Naive thymus-derived CD4-positive, alpha-beta T cell (primary cell): Measurements from ENCODE around the gene NIM1K. TPM values are rescaled to one million over a fixed set of nuclear protein-coding genes. Genes with fewer than 3 reads are reported as not detected.

Source experiments
- ATAC-seq: fragments of 150-1000 bp; cut with Tn5 transposase; 2 replicates; pipeline ENCODE4 v1.10.0; 2021; ENCODE audit warnings: mild to moderate bottlenecking, moderate library complexity
- CTCF ChIA-PET: fragments of 350-600 bp; sonication (Branson Sonifier 250); formaldehyde crosslinking; loops from one replicate; lab custom pipeline; 2021; ENCODE audit warnings: antibody characterized with exemption; lab: Charles Lee
- POLR2A ChIA-PET: fragments of 350-600 bp; sonication (Branson Sonifier 250); formaldehyde crosslinking; loops from one replicate; lab custom pipeline; 2021; ENCODE audit warnings: antibody characterized with exemption, inconsistent platforms; lab: Charles Lee
- DNase-seq, 9 donors: peaks; one replicate each; pipeline versions ENCODE4 v3.0.0 to v3.0.0-alpha.2; 2020 to 2022; ENCODE audit warnings: mixed read lengths in 1 of 9
- H3K27ac ChIP-seq: one replicate; pipeline ENCODE4 v1.7.0; 2013; ENCODE audit warnings: mild to moderate bottlenecking, low read depth, low read length, moderate library complexity
- H3K27me3 ChIP-seq, 2 donors: one replicate each; pipeline ENCODE4 v1.7.0; 2013; ENCODE audit warnings: low read length in 2 of 2, mild to moderate bottlenecking in 2 of 2, moderate library complexity in 2 of 2; ENCODE audit not compliant: control insufficient read depth in 2 of 2, insufficient read depth in 2 of 2
- H3K36me3 ChIP-seq, 3 experiments: 1 replicate in 2 of 3; 2 replicates in 1 of 3; pipeline ENCODE4 v1.7.0; 2013; ENCODE audit warnings: low read length in 3 of 3, mild to moderate bottlenecking in 3 of 3, moderate library complexity in 1 of 3; ENCODE audit not compliant: insufficient read depth in 3 of 3, control insufficient read depth in 2 of 3
- H3K4me1 ChIP-seq, 2 donors: one replicate each; pipeline ENCODE4 v1.7.0; 2013; ENCODE audit warnings: low read length in 2 of 2, mild to moderate bottlenecking in 2 of 2, moderate library complexity in 1 of 2; ENCODE audit not compliant: control insufficient read depth in 2 of 2, insufficient read depth in 2 of 2
- H3K4me3 ChIP-seq: 2 replicates; pipeline ENCODE4 v1.7.0; 2013; ENCODE audit warnings: mild to moderate bottlenecking, low read length
- H3K9me3 ChIP-seq, 3 experiments: 1 replicate in 2 of 3; 2 replicates in 1 of 3; pipeline ENCODE4 v1.7.0; 2013; ENCODE audit warnings: low read length in 3 of 3; ENCODE audit not compliant: control insufficient read depth in 2 of 3
- H3K27ac Mint-ChIP-seq, 9 donors: one replicate each; pipeline ENCODE4 v1.8.0; 2020 to 2022; ENCODE audit warnings: mixed read lengths in 9 of 9, mild to moderate bottlenecking in 8 of 9, moderate library complexity in 5 of 9, inconsistent platforms in 2 of 9
- H3K27me3 Mint-ChIP-seq, 5 donors: one replicate each; pipeline ENCODE4 v1.8.0; 2021 to 2022; ENCODE audit warnings: mixed read lengths in 5 of 5, mild to moderate bottlenecking in 1 of 5
- H3K36me3 Mint-ChIP-seq, 5 donors: one replicate each; pipeline ENCODE4 v1.8.0; 2020 to 2022; ENCODE audit warnings: mixed read lengths in 5 of 5, mild to moderate bottlenecking in 3 of 5, inconsistent platforms in 1 of 5
- H3K4me1 Mint-ChIP-seq, 7 donors: one replicate each; pipeline ENCODE4 v1.8.0; 2020 to 2022; ENCODE audit warnings: mixed read lengths in 7 of 7, mild to moderate bottlenecking in 3 of 7, inconsistent platforms in 1 of 7
- H3K4me3 Mint-ChIP-seq, 10 donors: one replicate each; pipeline ENCODE4 v1.8.0; 2020 to 2022; ENCODE audit warnings: mild to moderate bottlenecking in 10 of 10, mixed read lengths in 10 of 10, moderate library complexity in 6 of 10, inconsistent platforms in 2 of 10
- H3K9me3 Mint-ChIP-seq, 11 donors: one replicate each; pipeline ENCODE4 v1.8.0; 2020 to 2022; ENCODE audit warnings: mixed read lengths in 11 of 11, mild to moderate bottlenecking in 4 of 11, inconsistent platforms in 1 of 11, moderate library complexity in 1 of 11
- intact Hi-C, 2 donors: fragments of 100-400 bp; cut with micrococcal nuclease; formaldehyde crosslinking; loops; one replicate each; pipeline ENCODE4 v1.15.1; 2023
- polyA plus RNA-seq, 2 donors: library from polyadenylated mRNA; unstranded; fragments of 300-500 nt; fragmentation: Illumina TruSeq; gene quantifications; one replicate each; pipeline ENCODE4 v1.2.3, GENCODE V29; 2021
- total RNA-seq, 6 experiments: library from RNA in 5 of 6; stranded (reverse) in 5 of 6; gene quantifications; 1 replicate in 5 of 6; 2 replicates in 1 of 6; pipeline ENCODE4 v1.2.3 and lab custom pipeline; 2021 to 2026

NIM1K gene
- total and polyA plus RNA-seq, 7 experiments from 2014 or later: 0.18 to 0.97 (median 0.49) TPM

DNA sequence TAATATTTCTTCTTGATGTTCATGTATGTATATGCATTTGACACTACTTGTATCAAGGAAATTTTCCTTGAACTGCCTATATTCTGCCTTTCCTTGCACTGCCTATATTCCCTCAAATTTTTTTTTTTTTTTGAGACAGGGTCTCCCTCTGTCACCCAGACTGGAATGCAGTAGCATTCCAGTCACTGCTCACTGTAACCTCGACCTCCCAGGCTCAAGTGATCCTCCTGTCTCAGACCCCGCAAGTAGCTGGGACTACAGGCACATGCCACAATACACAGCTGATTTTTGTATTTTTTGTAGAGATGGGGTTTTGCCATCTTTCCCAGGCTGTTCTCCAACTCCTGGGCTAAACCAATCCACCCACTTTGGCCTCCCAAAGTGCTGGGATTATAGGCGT is 117.1 kb downstream of the NIM1K start:
- peaks cover 0 to 2% (median 0%) of the 10 kb centered on the region in 5 donors for H3K27me3 Mint-ChIP-seq
- peak overlapping the region in 2 of 9 donors; percentile 16 to 20 for H3K27ac Mint-ChIP-seq
- ChIA-PET CTCF (interaction anchor here (0.6 to 1.5 kb wide), 2 partner anchors 146 to 203 kb away, joined by 3 read pairs; no protein-coding TSS in a partner anchor), POLR2A (no interaction called here)
- H3K36me3 Mint-ChIP-seq: peaks cover 0 to 17% (median 0%) of the 10 kb centered on the region in 5 donors
- peaks cover 12 to 19% of the 10 kb centered on the region in 2 donors for H3K4me1 ChIP-seq
- H3K9me3 Mint-ChIP-seq: peaks cover 0 to 3% (median 0%) of the 10 kb centered on the region in 11 donors
- no peak for ATAC-seq
- no peak overlapping the region for H3K27ac ChIP-seq
- no peaks in the 10 kb centered on the region for H3K9me3 ChIP-seq
- H3K36me3 ChIP-seq: peaks cover 0 to 5% (median 0%) of the 10 kb centered on the region in 3 experiments
- no peak for DNase-seq
- H3K4me1 Mint-ChIP-seq: peaks cover 20 to 79% (median 50%) of the 10 kb centered on the region in 7 donors
- intact Hi-C loops: no loop called here
- H3K4me3 ChIP-seq: no peak overlapping the region
- H3K27me3 ChIP-seq: no peaks in the 10 kb centered on the region
- peak overlapping the region in 1 of 10 donors; percentile 21 for H3K4me3 Mint-ChIP-seq

DNA sequence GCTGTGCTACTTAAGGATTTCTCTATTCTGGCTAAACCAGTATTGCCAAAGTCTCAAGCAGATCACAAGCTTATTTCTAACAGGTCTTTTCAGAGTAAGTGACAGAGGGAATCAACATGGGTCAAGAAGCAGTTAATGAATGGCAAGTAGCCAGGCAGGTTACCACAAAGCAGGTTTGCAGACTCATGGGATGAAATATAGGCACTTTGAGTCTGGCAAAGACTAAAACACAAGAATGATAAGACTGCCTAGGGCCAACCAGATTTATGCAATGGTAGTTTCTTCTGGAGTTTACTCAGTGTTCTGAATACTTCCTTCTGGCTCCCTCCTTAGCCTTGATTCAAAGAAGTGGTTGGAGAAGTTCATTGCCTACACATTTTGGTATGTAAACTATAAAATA is 117.6 kb downstream of the NIM1K start:
- ChIA-PET POLR2A (no interaction called here), CTCF (no interaction called here)
- Histone ChIP-seq H3K36me3 (peaks cover 0 to 5% (median 0%) of the 10 kb centered on the region in 3 experiments), H3K27ac (no peak overlapping the region), H3K27me3 (no peaks in the 10 kb centered on the region), H3K4me3 (no peak overlapping the region), H3K4me1 (peaks cover 12 to 14% of the 10 kb centered on the region in 2 donors), H3K9me3 (no peaks in the 10 kb centered on the region)
- H3K27ac Mint-ChIP-seq: peak overlapping the region in 1 of 9 donors; percentile 20
- peaks cover 0 to 17% (median 0%) of the 10 kb centered on the region in 5 donors for H3K36me3 Mint-ChIP-seq
- intact Hi-C loops: loop anchor here (5.0 to 10.0 kb wide), 4 partner anchors 115 to 1405 kb away; partner anchors contain the start of genes FBXO4 (in 1 of the 2), NIM1K (in 1 of the 2), NNT (in 1 of the 2) and RIMOC1 (in 1 of the 2)
- peaks cover 19 to 79% (median 45%) of the 10 kb centered on the region in 7 donors for H3K4me1 Mint-ChIP-seq
- peak overlapping the region in 2 of 10 donors; percentile 21 to 42 for H3K4me3 Mint-ChIP-seq
- H3K9me3 Mint-ChIP-seq: peaks cover 0 to 7% (median 0%) of the 10 kb centered on the region in 11 donors
- H3K27me3 Mint-ChIP-seq: peaks cover 0 to 2% (median 0%) of the 10 kb centered on the region in 5 donors
- ATAC-seq (no peak), DNase-seq (no peak)

DNA sequence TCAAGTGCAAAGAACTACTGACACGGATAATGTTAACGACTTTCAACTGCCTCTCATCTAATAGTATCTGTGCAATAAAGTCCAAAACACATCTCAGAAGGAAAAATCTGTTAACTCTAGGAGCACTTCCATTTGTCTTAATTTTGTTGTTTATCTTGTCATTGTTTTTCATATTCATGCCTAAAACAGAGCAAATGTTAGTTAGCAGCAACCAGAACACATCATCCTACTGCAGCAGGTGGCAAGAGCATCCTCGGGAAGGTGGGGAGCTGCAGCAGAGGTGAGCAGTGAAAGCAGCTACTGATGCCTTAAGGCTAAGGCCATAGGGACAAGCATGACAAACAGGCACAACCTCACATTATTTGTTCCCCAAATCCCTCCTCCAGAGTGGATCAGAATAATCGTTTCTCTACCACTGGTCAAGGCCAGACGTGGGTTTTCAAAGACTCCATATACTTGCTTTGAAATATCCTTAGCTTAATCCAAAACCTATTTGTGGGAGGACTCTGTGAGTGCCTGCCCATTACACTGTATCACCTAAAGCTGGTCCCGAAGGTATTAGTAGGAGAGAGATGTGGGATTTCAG is 120.1 kb downstream of the NIM1K start:
- peaks cover 0 to 10% (median 0%) of the 10 kb centered on the region in 11 donors for H3K9me3 Mint-ChIP-seq
- Histone ChIP-seq H3K27me3 (no peaks in the 10 kb centered on the region), H3K9me3 (no peaks in the 10 kb centered on the region), H3K4me3 (peak overlapping the region; percentile 89), H3K27ac (peak overlapping the region; percentile 95), H3K4me1 (peaks cover 9 to 12% of the 10 kb centered on the region in 2 donors), H3K36me3 (peaks cover 0 to 5% (median 0%) of the 10 kb centered on the region in 3 experiments)
- intact Hi-C loops: loop anchor here (2.0 to 10.0 kb wide), 11 partner anchors 77 to 1441 kb away; partner anchors contain the start of genes FBXO4 (in 1 of the 2), NIM1K (in 1 of the 2), NNT (in 1 of the 2) and OXCT1 (in 1 of the 2)
- peak overlapping the region; percentile 82 to 99 (median 94) for H3K4me3 Mint-ChIP-seq
- DNase-seq (no peak), ATAC-seq (no peak)
- H3K27me3 Mint-ChIP-seq: peaks cover 0 to 2% (median 0%) of the 10 kb centered on the region in 5 donors
- peak overlapping the region; percentile 66 to 98 (median 94) for H3K27ac Mint-ChIP-seq
- peaks cover 0 to 26% (median 0%) of the 10 kb centered on the region in 5 donors for H3K36me3 Mint-ChIP-seq
- ChIA-PET POLR2A (interaction anchor here (0.6 to 4.8 kb wide), 21 partner anchors 8 to 1441 kb away, joined by 3 to 82 read pairs (median 8); partner anchors contain the start of genes RIMOC1, TMEM267 and ZNF131), CTCF (interaction anchor here (0.6 to 2.2 kb wide), 6 partner anchors 78 to 274 kb away, joined by 3 to 5 read pairs (median 4); partner anchors contain the start of genes TMEM267 and ZNF131)
- peaks cover 19 to 71% (median 39%) of the 10 kb centered on the region in 7 donors for H3K4me1 Mint-ChIP-seq

DNA sequence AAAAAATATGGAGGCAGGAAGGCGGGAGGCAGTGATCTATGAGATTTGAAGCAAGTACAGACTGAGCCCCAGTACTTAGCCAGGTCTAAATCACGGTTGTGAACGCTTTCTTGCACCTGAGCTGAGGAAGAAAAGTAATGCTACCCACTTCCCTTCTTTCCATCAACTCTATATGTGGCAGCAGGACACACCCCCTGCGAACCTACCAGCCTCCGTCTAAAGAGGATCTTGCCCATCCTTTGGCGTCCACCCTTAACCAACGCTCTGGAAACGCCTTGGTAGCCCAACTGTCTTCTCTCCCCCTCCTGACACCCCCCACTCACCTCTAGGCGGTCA is 120.6 kb downstream of the NIM1K start:
- H3K27ac ChIP-seq: peak overlapping the region; percentile 95
- Mint-ChIP-seq H3K27ac (peak overlapping the region; percentile 81 to 98 (median 94)), H3K4me3 (peak overlapping the region; percentile 82 to 99 (median 94)), H3K27me3 (peaks cover 0 to 2% (median 0%) of the 10 kb centered on the region in 5 donors), H3K9me3 (peaks cover 0 to 10% (median 0%) of the 10 kb centered on the region in 11 donors), H3K36me3 (peaks cover 0 to 26% (median 0%) of the 10 kb centered on the region in 5 donors), H3K4me1 (peaks cover 19 to 69% (median 39%) of the 10 kb centered on the region in 7 donors)
- intact Hi-C loops: loop anchor here (1.0 to 10.0 kb wide), 33 partner anchors 8 to 1496 kb away; partner anchors contain the start of genes C5orf34 (in 2 of the 2), NNT (in 2 of the 2), OXCT1 (in 2 of the 2) and RIMOC1 (in 2 of the 2)
- ATAC-seq: no peak
- no peaks in the 10 kb centered on the region for H3K27me3 ChIP-seq
- CTCF ChIA-PET: interaction anchor here (0.8 to 2.2 kb wide), 8 partner anchors 13 to 404 kb away, joined by 3 to 6 read pairs (median 4); partner anchors contain the start of genes TMEM267 and ZNF131
- peaks cover 9 to 12% of the 10 kb centered on the region in 2 donors for H3K4me1 ChIP-seq
- no peaks in the 10 kb centered on the region for H3K9me3 ChIP-seq
- peaks cover 0 to 5% (median 0%) of the 10 kb centered on the region in 3 experiments for H3K36me3 ChIP-seq
- peak overlapping the region; percentile 89 for H3K4me3 ChIP-seq
- DNase-seq: no peak
- POLR2A ChIA-PET: interaction anchor here (0.6 to 4.8 kb wide), 20 partner anchors 9 to 403 kb away, joined by 3 to 82 read pairs (median 8); partner anchors contain the start of genes TMEM267 and ZNF131

DNA sequence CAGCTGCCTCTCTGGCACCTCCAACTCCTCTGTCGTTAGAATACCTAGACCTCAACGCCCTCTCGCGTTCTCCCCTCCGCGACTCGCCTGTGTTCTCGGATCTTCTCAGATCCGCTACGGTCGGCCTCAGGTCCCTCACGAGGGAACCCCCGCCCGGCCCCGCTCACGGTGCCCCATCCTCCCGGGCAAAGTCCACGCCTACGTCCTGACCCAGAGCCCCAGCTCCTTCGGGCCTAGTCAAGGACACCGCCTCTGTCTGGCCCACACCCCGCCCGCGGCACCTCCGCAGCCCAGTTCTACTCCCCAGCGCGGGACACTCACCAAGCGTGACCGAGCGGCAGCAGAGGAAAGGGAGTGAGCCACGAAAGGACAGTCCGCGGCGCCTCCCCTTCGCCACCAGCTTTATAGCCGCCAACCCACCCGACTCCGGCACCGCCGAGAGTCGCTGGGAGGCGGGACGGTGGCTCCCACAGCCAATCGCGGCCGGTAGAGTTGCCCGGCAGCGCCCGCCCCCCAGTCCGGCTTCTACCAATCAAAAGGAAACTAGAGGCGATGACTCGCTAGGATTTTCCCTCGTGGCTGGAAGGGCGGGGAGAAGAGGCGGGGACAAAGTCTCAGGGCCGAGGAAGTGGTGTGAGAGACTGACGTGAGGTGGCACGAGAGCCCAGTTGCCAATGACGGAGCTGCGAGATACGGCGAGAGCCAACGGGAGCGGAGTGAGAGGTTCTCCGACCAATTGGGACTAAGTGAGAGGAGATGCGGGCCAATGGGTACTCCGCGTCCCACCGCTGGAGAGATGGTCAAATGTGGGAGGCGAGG is 121.2 kb downstream of the NIM1K start, which contains the start of gene HMGCS1:
HMGCS1 (minus strand) TSS at position 378 of the 819 bp plus-strand sequence. CDS start 14,447 bp downstream, outside the sequence.
- POLR2A ChIA-PET: interaction anchor here (0.6 to 4.8 kb wide), 24 partner anchors 9 to 543 kb away, joined by 3 to 82 read pairs (median 5); partner anchors contain the start of genes C5orf34, TMEM267 and ZNF131
- peaks cover 19 to 63% (median 39%) of the 10 kb centered on the region in 7 donors for H3K4me1 Mint-ChIP-seq

More for the DNA sequence above, 121.2 kb downstream of the NIM1K start, which contains the start of gene HMGCS1:
- ATAC-seq (peak; percentile 93), DNase-seq (peak; percentile 94 to 99 (median 99))
- H3K27ac ChIP-seq: peak within 1 kb of the TSS; percentile 95
- Mint-ChIP-seq H3K9me3 (peaks cover 0 to 10% (median 0%) of the 10 kb centered on the region in 11 donors), H3K36me3 (peaks cover 0 to 26% (median 0%) of the 10 kb centered on the region in 5 donors), H3K4me3 (peak within 1 kb of the TSS; percentile 82 to 99 (median 94)), H3K27ac (peak within 1 kb of the TSS; percentile 81 to 98 (median 94)), H3K27me3 (peaks cover 0 to 2% (median 0%) of the 10 kb centered on the region in 5 donors)
- no peaks in the 10 kb centered on the region for H3K9me3 ChIP-seq
- H3K36me3 ChIP-seq: peaks cover 0 to 5% (median 0%) of the 10 kb centered on the region in 3 experiments
- CTCF ChIA-PET: interaction anchor here (0.8 to 2.2 kb wide), 9 partner anchors 14 to 404 kb away, joined by 3 to 6 read pairs (median 4); partner anchors contain the start of genes TMEM267 and ZNF131
- peaks cover 9 to 12% of the 10 kb centered on the region in 2 donors for H3K4me1 ChIP-seq
- no peaks in the 10 kb centered on the region for H3K27me3 ChIP-seq
- peak within 1 kb of the TSS; percentile 89 for H3K4me3 ChIP-seq
- intact Hi-C loops: loop anchor here (1.0 to 10.0 kb wide), 33 partner anchors 9 to 1495 kb away; partner anchors contain the start of genes C5orf34 (in 2 of the 2), NNT (in 2 of the 2), OXCT1 (in 2 of the 2) and RIMOC1 (in 2 of the 2)
